PC-3 (cell line): ENCODE data around the gene GNB2. TPM values are rescaled to one million over a fixed set of nuclear protein-coding genes. Genes with fewer than 3 reads are reported as not detected.
"Not testable (repeated sequence)": the region's sequence is repeated elsewhere in the genome, so short reads cannot be mapped to it uniquely, and the experiment has no call there.

Source experiments
- ATAC-seq: fragments of 200-7000 bp; cut with Tn5 transposase; 2 replicates; pipeline ENCODE4 v1.9.1; 2020; ENCODE audit warnings: mild to moderate bottlenecking, moderate library complexity
- BruUV-seq: library from RNA; stranded (reverse); fragments of 400-500 nt; replicated peaks from 2 replicates; lab custom pipeline; 2021; lab: Mats Ljungman, UMichigan
- CTCF ChIA-PET: fragments of 300-600 bp; sonication (Branson Sonifier 250); formaldehyde crosslinking; loops from one replicate; lab custom pipeline; 2022; ENCODE audit warnings: antibody characterized with exemption; lab: Charles Lee
- POLR2A ChIA-PET: fragments of 300-600 bp; sonication (Branson Sonifier 250); formaldehyde crosslinking; loops from one replicate; lab custom pipeline; 2022; ENCODE audit warnings: antibody characterized with exemption; ENCODE audit not compliant: unreplicated experiment; lab: Charles Lee
- DNase-seq: peaks from one replicate; pipeline ENCODE4 v3.0.0-alpha.2; 2015
- H2AFZ ChIP-seq: fragments of 300-600 bp; sonication (generic); 2 replicates; pipeline ENCODE4 v1.6.0; 2016; ENCODE audit warnings: antibody characterized with exemption, low read length
- H3F3A ChIP-seq: fragments of 300-600 bp; sonication (generic); one replicate; pipeline ENCODE4 v1.6.0; 2017; ENCODE audit warnings: antibody characterized with exemption, low read length, control low read depth, mild to moderate bottlenecking; ENCODE audit not compliant: unreplicated experiment
- H3K27ac ChIP-seq: fragments of 300-600 bp; sonication (generic); 2 replicates; pipeline ENCODE4 v1.5.1; 2016; ENCODE audit warnings: mild to moderate bottlenecking, low read length
- H3K27me3 ChIP-seq: fragments of 300-600 bp; sonication (generic); 2 replicates; pipeline ENCODE4 v1.6.1; 2016; ENCODE audit warnings: low read length, mixed read lengths
- H3K36me3 ChIP-seq: fragments of 300-600 bp; sonication (generic); 2 replicates; pipeline ENCODE4 v1.6.1; 2016; ENCODE audit warnings: low read depth, mixed run types, low read length, mixed read lengths
- H3K4me1 ChIP-seq: fragments of 300-600 bp; sonication (generic); 2 replicates; pipeline ENCODE4 v1.5.1; 2016; ENCODE audit warnings: low read length; ENCODE audit not compliant: insufficient read depth
- H3K4me2 ChIP-seq: fragments of 300-600 bp; sonication (generic); 2 replicates; pipeline ENCODE4 v1.6.0; 2016; ENCODE audit warnings: low read length
- H3K4me3 ChIP-seq: fragments of 300-600 bp; sonication (generic); 2 replicates; pipeline ENCODE4 v1.5.1; 2016; ENCODE audit warnings: mild to moderate bottlenecking, low read length, mixed read lengths
- H3K79me2 ChIP-seq: fragments of 300-600 bp; sonication (generic); 2 replicates; pipeline ENCODE4 v1.6.1; 2017; ENCODE audit warnings: low read length, mixed read lengths
- H3K9ac ChIP-seq: fragments of 300-600 bp; sonication (generic); 2 replicates; pipeline ENCODE4 v1.6.0; 2016; ENCODE audit warnings: mild to moderate bottlenecking, low read length
- H3K9me2 ChIP-seq: fragments of 300-600 bp; sonication (generic); replicated peaks from 2 replicates; pipeline ENCODE4 v1.6.1; 2016; ENCODE audit warnings: mixed run types, low read length, mixed read lengths
- H3K9me3 ChIP-seq: fragments of 300-600 bp; sonication (generic); 2 replicates; pipeline ENCODE4 v1.6.1; 2016; ENCODE audit warnings: low read length, mixed read lengths
- H4K20me1 ChIP-seq: fragments of 300-600 bp; sonication (generic); 2 replicates; pipeline ENCODE4 v1.6.1; 2016; ENCODE audit warnings: low read length, mixed read lengths
- EZH2 ChIP-seq: fragments of 300-600 bp; sonication (generic); IDR thresholded peaks from one replicate; pipeline ENCODE4 v1.6.1; 2017; ENCODE audit warnings: antibody characterized with exemption, mild to moderate bottlenecking, low read length; ENCODE audit not compliant: unreplicated experiment
- EZH2phosphoT487 ChIP-seq: fragments of 300-600 bp; sonication (generic); IDR thresholded peaks from 2 replicates; pipeline ENCODE4 v1.6.1; 2018; ENCODE audit warnings: mild to moderate bottlenecking, antibody characterized with exemption, low read length, borderline replicate concordance
- intact Hi-C: fragments of 100-400 bp; cut with micrococcal nuclease; formaldehyde crosslinking; loops from 2 replicates; pipeline ENCODE4 v1.9.0; 2023
- total RNA-seq: library from RNA; depleted of rRNA; stranded (reverse); fragments of >200 nt; gene quantifications from 2 replicates; pipeline ENCODE4 v1.2.3, GENCODE V29; 2014
- TF ChIP-seq, protein P1 (sequence below): fragments of 300-600 bp; sonication (generic); conservative IDR thresholded peaks from 2 replicates; pipeline ENCODE4 v1.5.1; 2017; ENCODE audit warnings: antibody characterized with exemption, low read depth, mild to moderate bottlenecking, low read length

GNB2 gene
- total RNA-seq, 1 experiment from 2014 or later = 164 TPM

DNA sequence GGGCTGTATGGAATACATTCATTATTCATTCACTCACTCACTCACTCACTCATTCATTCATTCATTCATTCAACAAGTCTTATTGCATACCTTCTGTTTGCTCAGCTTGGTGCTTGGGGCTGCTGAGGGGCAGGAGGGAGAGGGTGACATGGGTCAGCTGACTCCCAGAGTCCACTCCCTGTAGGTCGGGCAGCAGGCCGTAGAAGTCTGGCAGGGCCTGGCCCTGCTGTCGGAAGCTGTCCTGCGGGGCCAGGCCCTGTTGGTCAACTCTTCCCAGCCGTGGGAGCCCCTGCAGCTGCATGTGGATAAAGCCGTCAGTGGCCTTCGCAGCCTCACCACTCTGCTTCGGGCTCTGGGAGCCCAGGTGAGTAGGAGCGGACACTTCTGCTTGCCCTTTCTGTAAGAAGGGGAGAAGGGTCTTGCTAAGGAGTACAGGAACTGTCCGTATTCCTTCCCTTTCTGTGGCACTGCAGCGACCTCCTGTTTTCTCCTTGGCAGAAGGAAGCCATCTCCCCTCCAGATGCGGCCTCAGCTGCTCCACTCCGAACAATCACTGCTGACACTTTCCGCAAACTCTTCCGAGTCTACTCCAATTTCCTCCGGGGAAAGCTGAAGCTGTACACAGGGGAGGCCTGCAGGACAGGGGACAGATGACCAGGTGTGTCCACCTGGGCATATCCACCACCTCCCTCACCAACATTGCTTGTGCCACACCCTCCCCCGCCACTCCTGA is 49.1 kb downstream of the GNB2 start:
- Histone ChIP-seq H3K27me3 (no peaks in the 10 kb centered on the region), H3K9me2 (no peaks in the 10 kb centered on the region), H2AFZ (no peak overlapping the region), H3F3A (no peaks in the 10 kb centered on the region), H3K9ac (no peak overlapping the region), H3K4me1 (peaks cover 13% of the 10 kb centered on the region), H3K4me3 (no peak overlapping the region), H3K79me2 (no peaks in the 10 kb centered on the region), H3K9me3 (no peaks in the 10 kb centered on the region), H3K27ac (no peak overlapping the region), H3K4me2 (no peak overlapping the region), H3K36me3 (no peaks in the 10 kb centered on the region), H4K20me1 (no peaks in the 10 kb centered on the region)
- DNase-seq (no peak), ATAC-seq (no peak)
- ChIA-PET POLR2A (no interaction called here), CTCF (interaction anchor here (0.5 to 1.1 kb wide), 2 partner anchors 17 to 134 kb away, joined by 3 read pairs; partner anchors contain the start of gene POP7)
- BruUV-seq = no TSS peak
- intact Hi-C loops = no loop called here
- TF ChIP-seq, protein P1, sequence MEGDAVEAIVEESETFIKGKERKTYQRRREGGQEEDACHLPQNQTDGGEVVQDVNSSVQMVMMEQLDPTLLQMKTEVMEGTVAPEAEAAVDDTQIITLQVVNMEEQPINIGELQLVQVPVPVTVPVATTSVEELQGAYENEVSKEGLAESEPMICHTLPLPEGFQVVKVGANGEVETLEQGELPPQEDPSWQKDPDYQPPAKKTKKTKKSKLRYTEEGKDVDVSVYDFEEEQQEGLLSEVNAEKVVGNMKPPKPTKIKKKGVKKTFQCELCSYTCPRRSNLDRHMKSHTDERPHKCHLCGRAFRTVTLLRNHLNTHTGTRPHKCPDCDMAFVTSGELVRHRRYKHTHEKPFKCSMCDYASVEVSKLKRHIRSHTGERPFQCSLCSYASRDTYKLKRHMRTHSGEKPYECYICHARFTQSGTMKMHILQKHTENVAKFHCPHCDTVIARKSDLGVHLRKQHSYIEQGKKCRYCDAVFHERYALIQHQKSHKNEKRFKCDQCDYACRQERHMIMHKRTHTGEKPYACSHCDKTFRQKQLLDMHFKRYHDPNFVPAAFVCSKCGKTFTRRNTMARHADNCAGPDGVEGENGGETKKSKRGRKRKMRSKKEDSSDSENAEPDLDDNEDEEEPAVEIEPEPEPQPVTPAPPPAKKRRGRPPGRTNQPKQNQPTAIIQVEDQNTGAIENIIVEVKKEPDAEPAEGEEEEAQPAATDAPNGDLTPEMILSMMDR = no peak
- TF ChIP-seq EZH2 = no peak
- TF ChIP-seq EZH2phosphoT487 = no peak

DNA sequence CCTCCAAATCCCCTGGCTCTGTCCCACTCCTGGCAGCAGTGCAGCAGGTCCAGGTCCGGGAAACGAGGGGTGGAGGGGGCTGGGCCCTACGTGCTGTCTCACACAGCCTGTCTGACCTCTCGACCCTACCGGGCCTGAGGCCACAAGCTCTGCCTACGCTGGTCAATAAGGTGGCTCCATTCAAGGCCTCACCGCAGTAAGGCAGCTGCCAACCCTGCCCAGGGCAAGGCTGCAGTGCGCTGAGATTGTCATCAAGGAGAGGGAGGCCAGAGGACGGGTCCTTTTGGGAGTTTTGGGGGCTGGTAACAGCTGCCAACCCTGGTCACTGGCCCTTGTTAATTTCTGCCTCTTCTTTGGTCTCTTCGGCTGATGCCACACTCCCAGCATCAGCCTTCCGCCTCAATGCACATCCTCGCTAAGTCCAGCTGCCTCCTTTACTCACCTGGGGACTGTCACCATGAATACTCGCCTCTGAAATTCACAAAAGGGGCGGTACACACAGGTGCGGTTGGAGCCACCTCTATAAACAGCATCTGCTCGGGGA is 50.3 kb downstream of the GNB2 start:
- H3F3A ChIP-seq = no peaks in the 10 kb centered on the region
- H3K9ac ChIP-seq = no peak overlapping the region
- DNase-seq (no peak), ATAC-seq (no peak)
- no peak overlapping the region for H3K4me2 ChIP-seq
- intact Hi-C loops = loop anchor here (2.0 kb wide), 1 partner anchor 79 kb away; no protein-coding TSS in a partner anchor
- no peaks in the 10 kb centered on the region for H4K20me1 ChIP-seq
- no TSS peak for BruUV-seq
- no peaks in the 10 kb centered on the region for H3K36me3 ChIP-seq
- H3K9me3 ChIP-seq = no peaks in the 10 kb centered on the region
- POLR2A ChIA-PET = no interaction called here
- H3K27me3 ChIP-seq = no peaks in the 10 kb centered on the region
- CTCF ChIA-PET = no interaction called here
- H3K4me3 ChIP-seq = no peak overlapping the region
- H3K79me2 ChIP-seq = no peaks in the 10 kb centered on the region
- no peaks in the 10 kb centered on the region for H3K9me2 ChIP-seq
- TF ChIP-seq EZH2phosphoT487 (no peak), EZH2 (no peak)
- TF ChIP-seq, protein P1 = no peak
- no peak overlapping the region for H2AFZ ChIP-seq
- H3K4me1 ChIP-seq = peaks cover 13% of the 10 kb centered on the region
- no peak overlapping the region for H3K27ac ChIP-seq

DNA sequence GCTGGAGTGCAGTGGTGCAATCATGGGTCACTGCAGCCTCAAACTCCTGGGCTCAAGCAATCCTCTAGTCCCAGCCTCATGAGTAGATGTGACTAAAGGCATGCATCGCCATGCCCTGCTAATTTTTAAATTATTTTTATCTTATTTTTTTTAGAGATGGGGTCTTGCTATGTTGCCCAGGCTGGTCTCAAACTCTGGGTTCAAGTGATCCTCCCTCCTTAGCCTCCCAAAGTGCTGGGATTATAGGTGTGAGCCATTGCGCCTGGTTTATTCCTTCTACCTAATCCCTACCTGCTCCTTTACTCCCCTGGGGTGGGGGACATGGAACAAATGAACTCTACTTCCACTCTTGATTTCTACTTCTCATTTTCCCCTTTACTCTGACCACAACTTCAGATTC is 50.8 kb downstream of the GNB2 start:
- BruUV-seq, H3K27ac ChIP-seq, H3K9me2 ChIP-seq, H3K27me3 ChIP-seq, ATAC-seq, H4K20me1 ChIP-seq, H3K79me2 ChIP-seq, CTCF ChIA-PET, H3K9me3 ChIP-seq, H3K4me2 ChIP-seq, H2AFZ ChIP-seq, DNase-seq, H3K9ac ChIP-seq, H3K4me3 ChIP-seq, POLR2A ChIA-PET, H3F3A ChIP-seq, H3K36me3 ChIP-seq: not testable (repeated sequence)
- intact Hi-C loops = loop anchor here (2.0 kb wide), 1 partner anchor 78 kb away; no protein-coding TSS in a partner anchor
- H3K4me1 ChIP-seq = peaks cover 13% of the 10 kb centered on the region
